Stimulated activated CD8-positive, alpha-beta memory T cell treated with anti-CD3 and anti-CD28 coated beads, Interleukin-15, amount 100 ng/mL, for 24 hours (primary cell): ENCODE results near the gene TANC1.

ENCODE experiments used
- DNase-seq: peaks from one replicate; pipeline ENCODE4 v3.0.0-alpha.2; 2020; ENCODE audit warnings: low read depth

TANC1 gene

DNA sequence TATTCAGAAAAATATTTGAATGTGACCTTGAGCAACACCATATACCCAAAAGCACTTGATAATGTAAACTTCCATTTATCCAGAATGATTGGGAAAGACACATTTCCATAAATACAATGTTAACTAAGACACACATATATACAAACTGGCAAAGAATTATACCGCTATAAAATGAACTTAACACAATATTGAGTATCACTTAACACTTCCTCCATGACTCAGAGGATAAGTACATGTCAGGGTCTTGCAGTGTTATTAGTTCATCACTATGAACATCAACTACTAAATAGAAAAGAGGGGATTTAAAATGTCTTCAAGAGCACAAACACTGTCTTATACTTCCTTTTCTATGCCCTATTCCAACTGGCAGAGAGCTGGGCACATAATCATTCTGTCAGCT is 299.5 kb downstream of the TANC1 start:
- DNase-seq, result no peak

DNA sequence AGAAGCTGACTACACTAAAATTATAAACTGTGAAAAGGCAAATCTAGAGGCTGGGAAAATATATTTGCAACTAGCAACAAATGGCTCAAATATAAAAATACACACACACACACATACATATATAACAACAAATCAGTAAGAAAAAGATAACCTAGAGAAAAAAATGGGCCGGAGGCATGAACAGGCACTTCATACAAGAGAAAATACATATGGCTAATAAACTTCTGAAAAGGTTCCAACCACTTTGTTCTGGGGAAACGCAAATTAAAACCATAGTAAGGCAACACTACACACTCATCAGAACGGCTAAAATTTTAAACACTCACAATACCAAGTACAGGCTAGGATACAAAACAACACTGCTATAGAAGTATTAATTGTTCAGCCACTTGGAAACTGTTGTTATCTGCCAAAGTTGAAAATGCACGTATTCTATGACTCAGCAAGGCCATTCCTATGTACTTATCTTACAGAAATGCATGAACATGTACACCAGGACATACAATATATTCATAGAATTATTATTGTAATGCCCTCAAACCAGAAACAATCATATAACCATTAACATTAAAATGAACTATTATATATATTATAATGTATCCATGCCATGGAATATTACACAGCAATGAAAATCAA is 302.4 kb downstream of the TANC1 start:
- no peak for DNase-seq

DNA sequence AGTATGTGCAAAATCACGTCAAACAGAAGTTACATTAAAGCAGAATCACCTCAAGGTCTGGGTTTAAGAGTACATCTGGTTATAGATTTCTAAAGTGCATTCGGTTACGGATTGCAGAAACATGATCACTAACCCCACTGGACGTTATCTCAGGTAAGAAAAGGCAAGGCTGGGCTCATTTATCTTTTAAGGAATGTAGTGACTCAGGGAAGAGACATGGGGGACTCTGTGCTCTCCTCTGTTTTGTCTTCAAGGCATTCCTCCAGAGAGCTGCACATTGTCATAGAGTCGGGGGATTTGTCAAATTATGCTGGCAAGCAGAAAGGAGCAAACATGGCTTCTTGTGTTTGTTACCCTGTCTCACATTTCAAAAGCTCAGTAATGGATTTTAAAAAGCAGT is 303.7 kb downstream of the TANC1 start:
- DNase-seq, result no peak

DNA sequence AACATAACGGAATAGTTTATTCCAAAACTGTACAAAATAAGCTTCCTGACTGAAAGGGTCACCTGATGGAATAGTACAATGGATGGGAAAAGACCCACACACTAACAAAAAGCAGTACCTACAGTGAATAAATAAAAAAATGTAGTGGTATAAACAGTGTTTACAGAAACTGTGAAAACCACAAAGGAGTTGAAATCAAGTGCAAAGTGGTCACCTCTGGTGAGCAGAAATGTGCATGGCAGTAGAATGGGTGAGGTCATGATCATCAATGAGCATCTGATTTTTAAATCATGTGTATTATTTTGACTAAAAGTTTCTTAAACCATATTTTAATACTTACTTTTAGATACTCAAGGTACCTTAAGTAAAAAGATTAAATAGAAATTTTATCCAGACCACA is 306.7 kb downstream of the TANC1 start:
- DNase-seq, result no peak

DNA sequence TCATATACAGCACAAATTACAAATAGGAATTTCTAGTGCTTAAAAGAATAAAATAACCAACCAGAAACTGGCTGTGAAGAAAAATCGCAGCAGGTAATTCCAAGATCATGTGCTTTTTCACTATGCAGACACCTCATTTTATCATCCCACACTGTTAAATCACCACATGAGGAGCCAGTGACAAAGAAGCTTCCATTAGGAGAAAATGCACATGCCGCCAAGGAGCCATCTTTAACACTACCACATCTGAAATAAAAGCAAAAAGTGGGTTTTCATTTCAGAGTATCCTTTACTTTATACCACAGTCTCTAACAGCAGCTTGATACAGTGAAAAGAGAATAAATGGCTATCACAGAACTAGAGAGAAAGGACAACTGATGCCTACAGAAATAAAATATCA is 311.3 kb downstream of the TANC1 start:
- DNase-seq, result no peak

DNA sequence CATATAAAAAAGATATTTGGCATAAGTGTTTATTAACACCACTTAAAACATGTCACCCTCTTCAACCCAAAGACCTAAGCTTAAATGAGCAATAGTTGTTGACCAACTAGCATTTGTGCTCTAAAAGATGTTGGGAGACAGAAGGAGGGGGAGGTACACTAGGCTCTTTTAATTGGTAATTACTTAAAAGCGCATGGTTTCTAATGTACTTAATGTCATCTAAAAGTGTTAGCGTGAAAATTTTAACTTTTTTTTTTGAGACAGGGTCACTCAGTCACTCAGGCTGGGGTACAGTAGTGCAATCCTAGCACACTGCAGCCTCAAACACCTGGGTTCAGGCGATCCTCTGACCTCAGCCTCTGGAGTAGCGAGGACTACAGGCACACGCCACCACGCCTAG is 312.6 kb downstream of the TANC1 start:
- no peak for DNase-seq
